A549 treated with dexamethasone at 1 μM for 4 hours (cell line): ENCODE results near the gene AZU1. TPM values are rescaled to one million over a fixed set of nuclear protein-coding genes. Genes with fewer than 3 reads are reported as not detected.

Experiments used
- total RNA-seq: library from RNA; stranded (reverse); fragments of 200-300 nt; extraction: Qiagen RNA extraction; gene quantifications from 5 replicates; pipeline ENCODE4 v1.2.3, GENCODE V29; 2022

Gene AZU1
- 0.20 to 0.28 TPM (median 0.24 TPM) in 4 of 5 replicates, not detected in the other for total RNA-seq

GRCh38 chr19:827710-828321 is at the start of gene AZU1:
TSS of gene AZU1 (plus strand) at chr19:827837. CDS start at chr19:827847, 10 bp downstream.

GRCh38 chr19:796692-797527 is 30.7 kb upstream of the AZU1 start, which contains the start of gene PTBP1:
TSS of gene PTBP1 (plus strand) at chr19:797452. CDS start at chr19:797498, 46 bp downstream.

DNA sequence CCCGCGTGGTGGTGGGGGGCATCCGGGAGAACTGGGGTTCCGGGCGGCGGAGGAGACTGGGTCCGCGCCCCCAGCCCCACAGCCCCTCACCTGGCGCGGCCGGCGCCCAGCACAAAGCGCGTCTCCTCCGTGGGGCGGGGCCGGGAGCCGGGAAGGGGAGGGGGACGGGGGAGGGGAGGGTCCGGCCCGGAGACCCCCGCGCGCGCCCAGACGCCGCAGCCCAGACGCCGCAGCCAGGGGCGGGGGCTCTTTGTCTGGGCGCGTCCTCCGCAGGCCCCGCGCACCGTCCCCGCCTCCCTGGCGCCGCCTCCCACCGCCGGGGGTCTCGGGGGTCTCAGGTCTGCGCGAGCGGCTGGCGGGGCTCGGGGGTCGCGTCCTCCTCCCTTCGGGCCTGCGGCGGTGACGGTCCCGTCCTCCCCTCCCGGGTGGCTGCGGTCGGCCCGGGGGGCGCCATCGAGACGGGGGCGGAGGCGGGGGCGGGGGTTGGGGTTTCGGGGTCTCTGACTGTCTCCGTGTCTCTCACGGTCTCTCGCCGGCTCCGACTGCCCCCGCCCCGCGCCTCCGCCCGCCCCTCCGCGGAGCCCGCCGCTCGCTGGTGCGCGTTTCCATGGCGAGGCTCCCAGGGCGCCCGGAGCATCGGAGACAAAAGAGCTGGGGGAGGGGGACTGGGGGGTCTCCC is 5.7 kb upstream of the AZU1 start, which contains the start of gene PLPPR3:
Gene PLPPR3 (minus strand): TSS at position 131 of the 679 bp plus-strand sequence. CDS start 396 bp downstream, outside the sequence.

GRCh38 chr19:840519-841206 is 13.0 kb downstream of the AZU1 start, which contains the start of gene PRTN3:
TSS of gene PRTN3 (plus strand) at chr19:840999. CDS start at chr19:841009, 10 bp downstream.

GRCh38 chr19:852136-853013 is 24.7 kb downstream of the AZU1 start, which contains the start of gene ELANE:
TSS of gene ELANE (plus strand) at chr19:852303. CDS start at chr19:852329, 26 bp downstream.

GRCh38 chr19:858868-859843 is 31.5 kb downstream of the AZU1 start, which contains the start of gene CFD:
TSS of gene CFD (plus strand) at chr19:859664. CDS start at chr19:859690, 26 bp downstream.

Other genes with a start within 250 kb of the AZU1 start
- gene HCN2, start 238.0 kb upstream of the AZU1 start, total RNA-seq, result 22.0 to 39.5 TPM (median 33.9 TPM) in 5 replicates
- 68.6 to 97.5 TPM (median 89.4 TPM) in 5 replicates for gene POLRMT, start 194.3 kb upstream of the AZU1 start, total RNA-seq
- gene FGF22, start 188.0 kb upstream of the AZU1 start, total RNA-seq, result 0.26 to 0.68 TPM (median 0.39 TPM) in 5 replicates
- 48.1 to 71.4 TPM (median 68.3 TPM) in 5 replicates for gene RNF126, start 164.6 kb upstream of the AZU1 start, total RNA-seq
- 215 to 309 TPM (median 261 TPM) in 5 replicates for gene FSTL3, start 151.4 kb upstream of the AZU1 start, total RNA-seq
- gene PRSS57, start 132.4 kb upstream of the AZU1 start, total RNA-seq, result 0.14 TPM in 1 of 5 replicates, not detected in the others
- gene PALM, start 118.9 kb upstream of the AZU1 start, total RNA-seq, result 11.0 to 17.2 TPM (median 15.6 TPM) in 5 replicates
- gene MISP, start 76.7 kb upstream of the AZU1 start, total RNA-seq, result 60.7 to 84.1 TPM (median 81.1 TPM) in 5 replicates
- 179 to 224 TPM (median 212 TPM) in 5 replicates for gene PTBP1, start 30.4 kb upstream of the AZU1 start, total RNA-seq
- 2.6 to 5.1 TPM (median 3.6 TPM) in 5 replicates for gene PLPPR3, start 5.9 kb upstream of the AZU1 start, total RNA-seq
- gene PRTN3, start 13.2 kb downstream of the AZU1 start, total RNA-seq, result 0.17 to 0.66 TPM (median 0.42 TPM) in 5 replicates
- gene ELANE, start 24.5 kb downstream of the AZU1 start, total RNA-seq, result 0.09 to 0.23 TPM (median 0.17 TPM) in 4 of 5 replicates, not detected in the other
- 10.1 to 20.7 TPM (median 16.8 TPM) in 5 replicates for gene CFD, start 31.8 kb downstream of the AZU1 start, total RNA-seq
- gene MED16, start 65.3 kb downstream of the AZU1 start, total RNA-seq, result 12.6 to 23.8 TPM (median 22.5 TPM) in 5 replicates
- gene RNU6-9, start 65.6 kb downstream of the AZU1 start, total RNA-seq, result not detected in 5 replicates
- 24.0 to 40.9 TPM (median 35.3 TPM) in 5 replicates for gene R3HDM4, start 85.4 kb downstream of the AZU1 start, total RNA-seq
- gene KISS1R, start 89.5 kb downstream of the AZU1 start, total RNA-seq, result 0.19 to 0.43 TPM (median 0.21 TPM) in 5 replicates
- 2.8 to 6.6 TPM (median 5.6 TPM) in 5 replicates for gene ARID3A, start 98.2 kb downstream of the AZU1 start, total RNA-seq
- gene WDR18, start 156.5 kb downstream of the AZU1 start, total RNA-seq, result 39.8 to 62.3 TPM (median 57.5 TPM) in 5 replicates
- gene GRIN3B, start 172.6 kb downstream of the AZU1 start, total RNA-seq, result 1.7 to 3.9 TPM (median 3.0 TPM) in 5 replicates
- gene TMEM259, start 193.3 kb downstream of the AZU1 start, total RNA-seq, result 62.1 to 144 TPM (median 130 TPM) in 5 replicates
- not detected in 5 replicates for gene RNU6-2, start 193.7 kb downstream of the AZU1 start, total RNA-seq
- 93.3 to 117 TPM (median 109 TPM) in 5 replicates for gene CNN2, start 198.8 kb downstream of the AZU1 start, total RNA-seq
- gene ABCA7, start 212.3 kb downstream of the AZU1 start, total RNA-seq, result 11.1 to 20.7 TPM (median 16.9 TPM) in 5 replicates
- 2.8 to 6.4 TPM (median 5.2 TPM) in 5 replicates for gene ARHGAP45, start 239.3 kb downstream of the AZU1 start, total RNA-seq